Keratinocyte (primary cell): Measurements from ENCODE around the gene C16orf96. TPM values are rescaled to one million over a fixed set of nuclear protein-coding genes. Genes with fewer than 3 reads are reported as not detected.

Source experiments
- DNase-seq: peaks from one replicate; pipeline ENCODE4 v3.0.0-alpha.2; 2011; ENCODE audit warnings: low read depth, missing footprints, low spot score
- FAIRE-seq: peaks from 2 replicates; lab custom pipeline; 2011; peaks lifted over from hg19 to GRCh38; lab: Jason Lieb, UNC
- H2AFZ ChIP-seq: 2 replicates; pipeline ENCODE4 v1.6.0; 2012; ENCODE audit warnings: low read length, control low read depth, inconsistent platforms; ENCODE audit not compliant: control insufficient read depth
- H3K27ac ChIP-seq: 2 replicates; pipeline ENCODE4 v1.5.1; 2011; ENCODE audit warnings: low read length; ENCODE audit not compliant: control insufficient read depth, insufficient read depth
- H3K27me3 ChIP-seq: 3 replicates; pipeline ENCODE4 v1.6.0; 2011; ENCODE audit warnings: low read length; ENCODE audit not compliant: control insufficient read depth, insufficient read depth; ENCODE audit errors: extremely low read depth
- H3K36me3 ChIP-seq, 2 experiments: 2 replicates in 1 of 2; 3 replicates in 1 of 2; pipeline ENCODE4 v1.5.1; 2011; ENCODE audit warnings: low read length in 2 of 2, mild to moderate bottlenecking in 1 of 2; ENCODE audit not compliant: control insufficient read depth in 2 of 2, insufficient read depth in 2 of 2; ENCODE audit errors: extremely low read depth in 1 of 2
- H3K4me1 ChIP-seq: 3 replicates; pipeline ENCODE4 v1.5.1; 2011; ENCODE audit warnings: low read length; ENCODE audit not compliant: control insufficient read depth, insufficient read depth; ENCODE audit errors: extremely low read depth
- H3K4me2 ChIP-seq: 3 replicates; pipeline ENCODE4 v1.6.0; 2011; ENCODE audit warnings: low read depth, low read length; ENCODE audit not compliant: control insufficient read depth, insufficient read depth; ENCODE audit errors: extremely low read depth
- H3K4me3 ChIP-seq, 3 experiments: fragments of 200-600 bp in 1 of 3; sonication (generic) in 1 of 3; 2 replicates in 2 of 3; 3 replicates in 1 of 3; pipeline ENCODE4 v1.5.1; 2011 to 2016; ENCODE audit warnings: low read length in 3 of 3, mild to moderate bottlenecking in 3 of 3, control low read depth in 2 of 3, inconsistent platforms in 1 of 3, low read depth in 1 of 3, mixed read lengths in 1 of 3, mixed run types in 1 of 3, moderate library complexity in 1 of 3; ENCODE audit not compliant: control insufficient read depth in 2 of 3, insufficient read depth in 2 of 3; ENCODE audit errors: extremely low read depth in 1 of 3
- H3K79me2 ChIP-seq: 2 replicates; pipeline ENCODE4 v1.6.0; 2012; ENCODE audit warnings: low read length; ENCODE audit not compliant: control insufficient read depth, insufficient read depth
- H3K9ac ChIP-seq: 3 replicates; pipeline ENCODE4 v1.6.0; 2011; ENCODE audit warnings: low read length; ENCODE audit not compliant: control insufficient read depth, insufficient read depth; ENCODE audit errors: extremely low read depth
- H3K9me1 ChIP-seq: 3 replicates; pipeline ENCODE4 v1.6.0; 2011; ENCODE audit warnings: low read length; ENCODE audit not compliant: control insufficient read depth, insufficient read depth; ENCODE audit errors: extremely low read depth
- H3K9me3 ChIP-seq: 2 replicates; pipeline ENCODE4 v1.5.1; 2012; ENCODE audit warnings: low read depth, low read length; ENCODE audit not compliant: control insufficient read depth
- H4K20me1 ChIP-seq: 3 replicates; pipeline ENCODE4 v1.6.0; 2011; ENCODE audit warnings: low read length; ENCODE audit not compliant: control insufficient read depth, insufficient read depth; ENCODE audit errors: extremely low read depth
- CTCF ChIP-seq, 3 experiments: IDR thresholded peaks in 1 of 3; conservative IDR thresholded peaks in 1 of 3; optimal IDR thresholded peaks in 1 of 3; 2 replicates in 2 of 3; 3 replicates in 1 of 3; pipeline versions ENCODE3 to v1.5.1; 2011; ENCODE audit warnings: low read length in 3 of 3, mild to moderate bottlenecking in 3 of 3, moderate library complexity in 2 of 3, control low read depth in 1 of 3, inconsistent platforms in 1 of 3; ENCODE audit not compliant: insufficient read depth in 2 of 3; ENCODE audit errors: extremely low read depth in 1 of 3
- EZH2 ChIP-seq: IDR thresholded peaks from one replicate; pipeline ENCODE4 v1.6.1; 2012; ENCODE audit warnings: inconsistent platforms, mild to moderate bottlenecking, low read length, moderate library complexity
- dilution Hi-C: fragments of 300-500 bp; cut with MboI; formaldehyde crosslinking; loops from one replicate; pipeline ENCODE4 v1.7.0; 2020; ENCODE audit warnings: low sequenced_read_pairs; ENCODE audit not compliant: extremely low pct_ligation_motif_present
- polyA plus RNA-seq, 5 experiments: library from polyadenylated mRNA; depleted of rRNA in 3 of 5; stranded (reverse) in 3 of 5; stranded (forward) in 1 of 5; unstranded in 1 of 5; fragments of >200 nt; gene quantifications; 1 replicate in 1 of 5; 2 replicates in 3 of 5; 3 replicates in 1 of 5; pipeline versions ENCODE4 v1.2.1 to v1.2.3, GENCODE V29; 2011 to 2012; ENCODE audit warnings: missing spikeins in 2 of 5, low read depth in 1 of 5, low replicate concordance in 1 of 5

The C16orf96 gene
- polyA plus RNA-seq, 1 donor (not counting 4 experiments of a cell fraction or from before 2014, with no cell fraction given), result not detected

- H3K27ac ChIP-seq, result no peak overlapping the region
- no peak overlapping the region for H3K4me2 ChIP-seq
- TF ChIP-seq EZH2, result no peak
- no peak for TF ChIP-seq CTCF (optimal IDR thresholded peaks at IDR 0.05 in 1 of 3, IDR thresholded peaks at IDR 0.05 in 1 of 3, conservative IDR thresholded peaks at IDR 0.05 in 1 of 3; ENCODE audit: extremely low read depth in 1 of 3, insufficient read depth in 2 of 3, low read length in 3 of 3)
- no peak overlapping the region for H2AFZ ChIP-seq
- dilution Hi-C loops, result no loop called here
- no peak overlapping the region for H3K9ac ChIP-seq
- H4K20me1 ChIP-seq, result no peaks in the 10 kb centered on the region
- H3K4me1 ChIP-seq, result peaks cover 17% of the 10 kb centered on the region
- no peak overlapping the region for H3K4me3 ChIP-seq
- no peaks in the 10 kb centered on the region for H3K9me1 ChIP-seq
- FAIRE-seq (no peak), DNase-seq (no peak)
- H3K79me2 ChIP-seq, result peaks cover 62% of the 10 kb centered on the region
- H3K36me3 ChIP-seq, result peaks cover 11 to 21% of the 10 kb centered on the region in 2 experiments
- H3K27me3 ChIP-seq, result no peaks in the 10 kb centered on the region
- peaks cover 3% of the 10 kb centered on the region for H3K9me3 ChIP-seq
Observed at GRCh38 chr16:4535627-4536108, 20.5 kb upstream of the C16orf96 start.

- no peak for TF ChIP-seq CTCF (optimal IDR thresholded peaks at IDR 0.05 in 1 of 3, IDR thresholded peaks at IDR 0.05 in 1 of 3, conservative IDR thresholded peaks at IDR 0.05 in 1 of 3; ENCODE audit: extremely low read depth in 1 of 3, insufficient read depth in 2 of 3, low read length in 3 of 3)
- TF ChIP-seq EZH2, result no peak
- DNase-seq (no peak), FAIRE-seq (peak; percentile 92)
- Histone ChIP-seq H3K4me3 (peak overlapping the region; percentile 76 to 84 (median 83)), H3K79me2 (peaks cover 58% of the 10 kb centered on the region), H3K9ac (peak overlapping the region; percentile 78), H3K9me1 (no peaks in the 10 kb centered on the region), H3K9me3 (peaks cover 3% of the 10 kb centered on the region), H3K27ac (peak overlapping the region; percentile 70), H3K4me1 (peaks cover 17% of the 10 kb centered on the region), H2AFZ (no peak overlapping the region), H4K20me1 (no peaks in the 10 kb centered on the region), H3K27me3 (no peaks in the 10 kb centered on the region), H3K36me3 (peaks cover 11 to 17% of the 10 kb centered on the region in 2 experiments), H3K4me2 (peak overlapping the region; percentile 96)
- dilution Hi-C loops, result no loop called here
Observed at GRCh38 chr16:4536391-4537106, 19.6 kb upstream of the C16orf96 start.
